RPMI7951 (cell line): ENCODE data around the gene ZBTB4. TPM values are rescaled to one million over a fixed set of nuclear protein-coding genes. Genes with fewer than 3 reads are reported as not detected.
A peak's percentile ranks its signal among the peaks of the same experiment; 100 is the strongest.

Experiments
- DNase-seq: peaks from one replicate; pipeline ENCODE4 v3.0.0-alpha.2; 2012; ENCODE audit warnings: low read depth
- total RNA-seq: library from RNA; depleted of rRNA; stranded (reverse); fragments of >200 nt; shearing (Covaris generic); gene quantifications from 2 replicates; pipeline ENCODE4 v1.2.3, GENCODE V29; 2014

The ZBTB4 gene
- total RNA-seq, 1 experiment from 2014 or later, result 14.8 TPM

DNA sequence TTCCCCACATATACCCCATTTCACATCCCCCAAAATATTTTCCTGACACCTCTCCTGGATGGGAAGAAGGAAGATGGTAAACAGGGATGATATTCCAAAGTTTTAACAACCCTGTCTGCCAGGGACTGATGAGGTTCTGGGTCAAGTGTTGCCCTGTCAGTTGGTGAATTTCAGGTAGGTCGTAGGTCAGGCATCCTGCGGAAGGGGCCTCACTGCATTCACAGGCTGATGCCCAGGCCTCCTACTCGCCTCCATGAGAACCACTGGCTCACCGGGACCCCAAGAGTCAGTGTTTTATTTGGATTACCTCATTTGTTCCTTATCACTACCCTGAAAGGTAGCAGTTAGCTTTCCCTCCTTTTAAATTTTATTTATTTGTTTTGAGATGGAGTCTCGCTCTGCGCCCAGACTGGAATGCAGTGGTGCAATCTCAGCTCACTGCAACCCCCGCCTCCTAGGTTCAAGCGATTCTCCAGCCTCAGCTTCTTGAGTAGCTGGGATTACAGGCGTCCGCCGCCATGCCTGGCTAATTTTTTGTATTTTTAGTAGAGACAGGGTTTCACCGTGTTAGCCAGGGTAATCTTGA lies 10.5 kb downstream of the ZBTB4 start:
- DNase-seq, result no peak

- DNase-seq, result no peak
These were observed 11.1 kb downstream of the ZBTB4 start for GRCh38 chr17:7468290-7468689.

DNA sequence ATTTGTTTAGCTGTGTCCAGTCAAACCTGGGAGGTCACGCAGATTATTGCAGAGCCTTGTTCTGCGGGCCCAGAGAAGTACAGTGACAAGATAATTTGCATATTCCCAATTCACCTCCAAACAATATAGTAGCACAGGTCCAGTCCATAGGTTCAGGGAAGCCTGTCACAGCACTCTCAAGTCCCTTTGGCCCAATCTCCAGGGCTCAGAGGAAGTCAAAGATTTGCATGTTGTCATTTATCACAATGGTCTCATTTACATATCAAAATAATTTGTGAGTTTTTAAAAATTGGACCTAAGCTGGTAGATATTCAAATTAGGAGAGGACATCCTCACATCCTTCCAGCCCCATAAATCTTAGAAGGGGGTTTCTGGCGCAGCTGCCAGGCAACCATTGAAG lies 11.9 kb downstream of the ZBTB4 start:
- DNase-seq, result no peak

- DNase-seq, result peak; percentile 67
These were observed 12.6 kb downstream of the ZBTB4 start for GRCh38 chr17:7466639-7467341.

DNA sequence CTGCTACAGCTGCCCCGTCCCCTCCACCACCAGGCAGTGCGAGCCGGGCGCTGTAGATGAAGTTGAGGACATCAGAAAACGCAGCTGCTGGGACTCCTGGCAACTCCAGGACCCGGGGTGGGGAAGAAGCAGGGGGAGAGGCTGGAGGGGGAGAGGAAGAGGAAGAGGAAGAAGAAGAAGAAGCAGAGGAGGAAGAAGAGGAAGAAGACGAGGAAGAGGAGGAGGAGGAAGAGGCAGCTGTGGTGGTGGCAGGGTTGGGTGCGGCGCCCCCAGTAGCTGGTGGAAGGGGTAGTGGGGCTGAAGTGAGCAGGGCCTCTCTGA lies 13.2 kb downstream of the ZBTB4 start:
- no peak for DNase-seq

DNA sequence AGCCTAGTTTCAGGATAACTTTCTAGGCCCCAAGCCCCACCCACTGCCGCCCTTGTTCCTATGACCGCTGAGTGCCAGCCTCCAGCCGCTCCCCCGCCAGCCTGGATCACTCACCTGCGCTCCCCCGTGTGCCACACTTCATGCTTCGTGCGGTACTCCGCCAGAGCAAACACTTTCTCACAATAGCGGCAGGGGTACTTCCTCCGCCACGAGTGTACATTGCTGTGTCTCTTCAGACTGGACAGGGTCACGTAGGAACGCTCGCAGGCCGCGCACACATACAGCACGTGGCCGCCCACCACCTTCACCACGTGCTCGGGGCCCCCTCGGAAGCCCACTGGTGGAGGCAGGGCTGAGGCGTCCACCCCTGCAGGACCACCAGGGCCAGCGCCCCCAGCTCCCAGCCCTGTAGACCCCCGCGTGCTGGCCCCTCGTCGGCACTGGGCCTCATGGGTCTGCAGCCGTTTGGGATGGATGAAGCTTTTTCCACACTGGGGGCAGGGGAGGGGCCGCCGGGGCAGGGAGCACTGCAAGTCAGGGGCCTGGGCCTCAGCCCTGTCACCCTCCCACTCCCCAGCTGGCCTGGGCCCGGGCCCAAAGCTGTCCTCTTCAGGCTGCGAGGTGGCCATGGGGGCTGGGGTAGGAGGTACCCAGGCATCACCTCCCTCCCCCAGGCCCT lies 13.7 kb downstream of the ZBTB4 start:
- DNase-seq, result no peak

DNA sequence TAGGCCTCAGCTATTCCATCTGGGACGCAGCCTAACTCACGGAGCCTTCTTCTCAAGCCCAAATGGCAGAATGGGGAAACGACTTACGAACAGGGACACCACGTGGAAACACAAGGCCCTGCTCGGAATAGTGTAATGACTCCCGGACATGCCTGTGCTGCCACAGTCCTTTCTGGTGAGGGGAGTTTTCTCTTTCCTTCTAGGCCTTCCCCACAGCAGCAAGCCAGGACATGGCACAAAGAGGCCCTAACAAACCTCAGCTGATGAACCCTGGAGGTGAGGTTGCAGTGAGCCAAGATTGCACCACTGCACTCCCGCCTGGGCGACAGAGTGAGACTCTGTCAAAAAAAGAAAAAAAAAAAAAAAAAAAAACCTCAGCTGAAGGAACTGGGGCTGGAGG lies 15.3 kb downstream of the ZBTB4 start:
- DNase-seq, result no peak

DNA sequence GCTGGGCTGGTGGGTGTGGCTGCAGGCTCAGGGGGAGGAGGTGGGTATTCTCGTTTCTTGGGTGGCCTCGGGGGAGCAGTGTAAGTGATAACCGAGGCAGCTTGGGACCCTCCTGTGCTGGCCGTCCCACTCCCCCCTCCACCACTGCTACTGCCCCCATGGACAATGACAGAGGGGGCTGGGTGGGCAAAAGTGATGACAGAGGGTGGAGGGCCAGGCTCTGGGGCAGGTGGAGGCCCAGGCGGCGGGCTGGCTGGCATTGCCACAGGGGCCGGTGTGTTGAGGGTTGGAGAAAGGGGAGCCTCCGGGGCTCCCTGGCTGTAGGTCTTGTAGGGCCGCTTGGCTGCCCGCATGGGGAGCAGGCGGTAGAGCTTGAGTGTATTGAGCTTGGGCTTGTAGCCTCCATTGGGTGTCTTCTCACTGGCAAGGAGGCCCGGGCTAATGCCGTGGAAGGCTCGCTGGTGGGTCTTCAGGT lies 16.0 kb downstream of the ZBTB4 start:
- DNase-seq, result no peak

DNA sequence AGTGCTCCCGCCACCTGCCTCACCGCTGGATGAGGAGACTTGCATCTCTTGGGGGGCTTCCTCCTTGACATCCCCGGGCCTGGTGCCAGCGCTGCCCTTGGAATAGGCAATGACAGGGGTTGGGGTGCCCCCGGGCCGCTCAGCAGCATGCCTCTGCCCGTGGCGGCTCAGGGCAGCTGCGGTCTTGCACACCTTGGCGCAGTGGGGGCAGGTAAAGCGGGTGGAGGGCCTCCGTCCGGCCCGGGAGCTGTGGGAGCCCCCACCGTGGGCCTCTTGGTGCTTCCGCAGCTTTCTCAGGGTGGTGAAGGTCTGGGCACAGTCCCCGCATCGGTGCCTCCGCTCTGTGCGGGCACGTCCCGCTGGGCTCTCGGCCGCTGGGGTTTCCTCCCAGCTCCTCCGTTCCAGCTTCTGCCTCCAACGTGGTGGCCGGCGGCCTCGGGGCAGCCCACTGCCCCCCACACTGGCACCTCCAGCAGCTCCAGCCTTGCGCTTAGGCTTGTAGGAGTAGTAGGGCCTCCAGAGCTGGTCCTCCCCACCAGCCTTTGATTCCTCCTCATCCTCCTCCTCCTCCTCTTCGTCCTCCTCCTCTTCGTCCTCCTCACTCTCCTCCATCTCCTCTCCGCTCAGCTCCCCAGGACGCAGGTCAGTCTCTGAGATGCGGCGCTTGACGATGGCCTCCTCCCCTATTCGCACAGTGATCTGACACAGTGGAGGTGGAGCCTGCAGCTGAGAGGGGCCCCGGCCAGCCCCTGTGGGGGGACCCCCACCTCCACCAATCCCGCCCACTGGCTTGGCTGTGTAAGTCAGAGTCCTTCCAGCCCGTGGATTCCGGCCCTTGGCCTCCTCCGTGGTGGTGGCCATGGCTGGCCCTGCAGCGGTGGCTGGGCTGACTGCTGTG lies 16.7 kb downstream of the ZBTB4 start:
- DNase-seq, result no peak

DNA sequence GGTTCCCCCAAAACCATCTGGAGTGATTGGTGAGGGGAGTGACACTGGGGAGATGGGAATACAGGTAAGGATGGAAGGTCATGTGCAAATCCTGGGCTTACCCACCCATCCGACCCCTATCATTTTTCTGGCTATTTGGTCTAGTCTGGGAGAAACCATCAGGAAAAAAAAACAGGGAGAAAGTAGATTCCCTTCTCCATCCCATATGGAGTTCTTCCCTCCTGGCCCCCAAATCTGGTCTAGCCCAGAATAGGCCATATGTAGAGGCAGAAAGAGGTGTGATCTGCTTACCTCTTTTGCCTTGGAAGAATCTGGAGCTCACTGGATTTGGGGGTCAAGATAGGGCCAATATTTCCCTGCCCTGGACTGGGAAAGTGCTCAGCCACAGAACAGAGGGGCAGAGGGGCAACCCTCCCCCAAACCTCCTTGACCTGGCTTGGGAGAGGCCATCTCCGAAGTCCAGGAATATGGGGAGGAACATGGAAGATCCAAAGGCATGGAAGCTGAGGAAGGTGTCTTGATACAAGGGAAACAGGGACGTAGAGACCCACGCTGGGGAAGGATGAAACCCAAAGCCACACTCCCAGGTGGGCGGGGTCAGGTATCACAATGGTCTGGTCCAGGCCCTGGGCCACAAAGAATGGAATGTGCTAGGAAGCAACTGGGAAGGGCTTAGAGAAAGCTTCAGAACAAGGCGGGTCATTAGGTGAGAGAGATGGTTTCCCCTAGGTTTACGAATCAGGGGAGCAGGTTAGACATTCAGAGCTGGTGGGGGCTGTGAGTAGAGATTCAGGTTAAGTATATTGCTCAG lies 18.4 kb downstream of the ZBTB4 start:
- no peak for DNase-seq

GRCh38 chr17:7459961-7460545 lies 19.4 kb downstream of the ZBTB4 start:
- no peak for DNase-seq

GRCh38 chr17:7448461-7448860 lies 31.0 kb downstream of the ZBTB4 start:
- no peak for DNase-seq

DNA sequence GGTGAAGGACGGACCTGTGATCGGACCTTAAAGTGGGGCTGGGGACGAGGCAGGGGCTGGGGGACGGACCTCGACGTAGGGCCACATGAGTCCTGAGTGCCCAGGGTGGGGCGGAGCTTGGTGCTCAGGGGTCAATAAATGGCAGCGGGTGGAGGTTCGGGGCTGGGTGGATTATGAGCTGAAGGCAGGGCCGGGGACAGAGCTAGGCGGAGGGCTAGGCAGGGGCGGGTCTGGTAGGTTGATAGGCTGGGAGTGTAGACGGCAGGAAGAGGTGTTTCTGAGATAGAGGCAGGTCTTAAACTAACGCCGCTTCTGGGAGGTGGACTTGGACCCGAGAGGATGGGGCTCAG lies 33.8 kb downstream of the ZBTB4 start:
- DNase-seq, result no peak

DNA sequence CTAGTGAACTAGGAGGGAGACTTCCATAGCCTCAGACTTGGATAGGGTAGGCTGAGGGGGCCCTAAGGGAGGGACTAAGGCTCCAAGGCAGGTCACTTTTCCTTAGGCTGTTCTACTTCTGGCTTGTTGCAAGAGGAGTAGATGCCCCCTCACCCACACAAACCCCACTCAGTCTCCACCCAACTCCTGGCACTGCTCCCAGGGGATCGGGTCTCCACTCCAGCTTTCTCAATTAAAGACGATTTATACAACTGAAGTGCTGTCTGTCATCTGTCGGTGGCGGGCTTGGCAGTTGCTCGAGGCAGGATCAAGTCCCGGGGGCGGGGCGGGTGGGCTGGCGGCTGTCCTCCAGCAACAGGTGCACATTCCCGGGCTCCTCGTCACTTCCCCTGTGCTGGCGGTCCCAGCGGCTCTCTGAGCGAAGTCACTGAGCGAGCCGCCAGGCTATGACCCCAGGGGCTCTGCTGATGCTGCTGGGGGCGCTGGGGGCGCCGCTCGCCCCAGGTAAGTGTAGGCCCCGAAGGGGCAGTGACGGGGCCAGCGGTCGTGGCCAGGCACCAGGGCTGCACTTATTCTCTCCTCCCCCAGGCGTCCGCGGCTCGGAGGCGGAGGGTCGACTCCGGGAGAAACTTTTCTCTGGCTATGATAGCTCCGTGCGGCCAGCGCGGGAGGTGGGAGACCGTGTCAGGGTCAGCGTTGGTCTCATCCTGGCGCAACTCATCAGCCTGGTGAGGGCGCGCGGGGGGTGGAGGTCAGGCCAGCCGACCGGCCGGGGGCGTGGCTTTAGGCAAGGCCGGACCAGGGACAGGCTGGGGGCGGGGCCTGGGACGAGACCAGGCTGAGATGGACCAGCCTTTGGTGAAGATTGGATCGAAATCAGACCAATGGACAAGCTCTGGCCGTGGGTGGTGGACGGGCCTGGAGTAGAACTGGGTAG lies 34.5 kb downstream of the ZBTB4 start, which contains the start of gene CHRNB1:
TSS of gene CHRNB1 (plus strand) at position 380 of the 937 bp plus-strand sequence. CDS start at position 447, 67 bp downstream.
- DNase-seq, result peak; percentile 61

DNA sequence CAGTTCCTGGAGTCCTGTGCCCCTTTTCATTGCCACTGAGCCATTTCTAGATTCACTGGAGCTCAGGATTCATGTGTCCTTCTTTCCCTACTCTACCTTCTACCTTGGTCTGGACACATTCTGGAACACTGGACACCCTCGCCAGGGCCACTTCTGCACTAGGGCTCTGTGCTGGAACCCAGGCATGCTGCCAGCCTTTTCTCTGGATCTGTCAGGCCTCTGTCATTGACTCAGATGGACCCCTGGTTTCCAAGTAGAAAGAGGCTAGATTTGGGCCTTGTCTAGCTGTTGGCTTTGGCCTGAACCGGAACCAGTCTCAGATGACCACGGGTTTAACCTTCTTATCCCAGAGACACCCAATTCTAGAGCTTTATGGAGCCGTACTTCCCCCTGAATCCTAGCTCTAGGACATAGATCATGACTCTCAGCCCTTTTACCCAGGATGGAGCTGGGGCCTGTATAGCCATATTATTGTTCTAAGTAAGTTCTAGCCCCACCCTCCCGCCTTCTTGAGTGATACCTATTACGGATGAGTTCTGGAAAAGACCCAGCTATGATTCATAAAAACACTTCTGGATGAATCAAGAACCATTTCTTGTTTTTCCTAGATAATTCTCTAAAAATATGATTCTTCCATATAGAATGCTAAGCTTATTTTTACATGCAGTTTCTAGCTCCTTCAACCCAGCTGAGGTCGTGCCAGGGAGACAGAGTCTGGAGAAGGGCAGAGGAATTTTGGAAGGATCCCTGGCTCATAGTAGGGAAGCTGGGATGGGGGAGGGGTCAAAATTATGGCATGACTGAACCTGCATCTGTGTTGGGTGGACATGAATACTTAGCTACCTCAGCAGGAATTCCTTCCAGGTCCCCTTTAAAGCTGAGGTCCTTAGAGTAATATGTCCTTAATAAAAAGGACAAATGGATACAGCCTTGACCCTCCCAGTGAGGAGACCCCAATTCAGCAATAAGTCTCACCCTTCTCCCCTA lies 35.6 kb downstream of the ZBTB4 start:
- DNase-seq, result no peak

GRCh38 chr17:7442142-7442541 lies 37.3 kb downstream of the ZBTB4 start:
- DNase-seq, result no peak

DNA sequence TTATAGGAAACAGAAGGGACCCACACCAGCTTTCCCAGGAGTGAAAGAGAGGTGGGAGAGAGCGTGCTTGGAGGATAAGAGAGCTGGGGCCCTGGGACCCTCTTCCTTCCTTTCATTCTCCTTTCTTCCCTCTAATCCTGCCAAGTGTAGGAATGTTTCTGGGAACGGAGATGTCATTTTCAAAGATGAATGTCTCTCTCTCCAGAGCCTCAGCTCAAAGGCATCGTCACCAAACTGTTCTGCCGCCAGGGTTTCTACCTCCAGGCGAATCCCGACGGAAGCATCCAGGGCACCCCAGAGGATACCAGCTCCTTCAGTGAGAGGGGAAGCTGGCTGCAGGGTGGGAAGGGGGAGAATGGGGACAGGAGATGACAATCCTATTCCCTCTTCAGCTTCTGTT lies 38.2 kb downstream of the ZBTB4 start:
- DNase-seq, result no peak

- peak; percentile 37 for DNase-seq
These were observed 38.6 kb downstream of the ZBTB4 start for GRCh38 chr17:7440834-7441195.
